ENCODE data around the gene KCNQ1.

Gene KCNQ1

DNA sequence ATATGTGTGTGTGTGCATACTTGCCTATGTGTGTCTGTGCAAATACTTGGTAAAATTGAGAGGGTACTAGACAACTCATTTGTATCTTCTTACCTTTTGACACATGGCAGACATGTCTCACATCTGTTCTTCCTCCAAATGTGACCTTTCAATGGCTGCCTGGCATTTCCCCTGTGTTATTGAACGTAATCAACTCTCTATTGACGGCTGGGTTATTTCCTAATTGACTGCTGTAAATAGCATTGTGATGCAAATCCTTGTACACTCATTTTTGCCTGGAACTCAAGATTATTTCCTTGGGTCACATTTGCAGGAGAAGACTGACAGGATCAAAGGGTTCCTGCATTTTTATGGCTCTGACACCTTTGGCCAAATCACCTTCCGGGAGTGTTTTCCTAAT is 37.4 kb downstream of the KCNQ1 start:
- Histone ChIP-seq H3K4me2 (ENCODE audit: low read depth, low read length, poor library complexity, severe bottlenecking) (no peak overlapping the region), H3K4me3 (ENCODE audit: low read length, poor library complexity, severe bottlenecking) (no peak overlapping the region), H3K4me1 (ENCODE audit: insufficient read depth, low read length, poor library complexity, severe bottlenecking) (no peaks in the 10 kb centered on the region), H4K20me1 (ENCODE audit: insufficient read depth, low read length, poor library complexity, severe bottlenecking) (no peaks in the 10 kb centered on the region), H3K9me3 (ENCODE audit: insufficient read depth, low read depth, low read length) (no peaks in the 10 kb centered on the region; the same call in 1 of the 2 replicates), H3K79me2 (ENCODE audit: insufficient read depth, low read length) (no peaks in the 10 kb centered on the region), H3K9me2 (replicated peaks; ENCODE audit: low read depth, low read length) (no peaks in the 10 kb centered on the region), H2AFZ (ENCODE audit: low read length) (no peak overlapping the region), H3F3A (ENCODE audit: low read depth) (no peaks in the 10 kb centered on the region), H3K9ac (ENCODE audit: low read depth, low read length, poor library complexity, severe bottlenecking) (no peak overlapping the region), H3K36me3 (ENCODE audit: insufficient read depth, low read length) (no peaks in the 10 kb centered on the region), H3K27me3 (ENCODE audit: insufficient read depth, low read length, poor library complexity, severe bottlenecking) (no peaks in the 10 kb centered on the region)
- TF ChIP-seq, protein P1, sequence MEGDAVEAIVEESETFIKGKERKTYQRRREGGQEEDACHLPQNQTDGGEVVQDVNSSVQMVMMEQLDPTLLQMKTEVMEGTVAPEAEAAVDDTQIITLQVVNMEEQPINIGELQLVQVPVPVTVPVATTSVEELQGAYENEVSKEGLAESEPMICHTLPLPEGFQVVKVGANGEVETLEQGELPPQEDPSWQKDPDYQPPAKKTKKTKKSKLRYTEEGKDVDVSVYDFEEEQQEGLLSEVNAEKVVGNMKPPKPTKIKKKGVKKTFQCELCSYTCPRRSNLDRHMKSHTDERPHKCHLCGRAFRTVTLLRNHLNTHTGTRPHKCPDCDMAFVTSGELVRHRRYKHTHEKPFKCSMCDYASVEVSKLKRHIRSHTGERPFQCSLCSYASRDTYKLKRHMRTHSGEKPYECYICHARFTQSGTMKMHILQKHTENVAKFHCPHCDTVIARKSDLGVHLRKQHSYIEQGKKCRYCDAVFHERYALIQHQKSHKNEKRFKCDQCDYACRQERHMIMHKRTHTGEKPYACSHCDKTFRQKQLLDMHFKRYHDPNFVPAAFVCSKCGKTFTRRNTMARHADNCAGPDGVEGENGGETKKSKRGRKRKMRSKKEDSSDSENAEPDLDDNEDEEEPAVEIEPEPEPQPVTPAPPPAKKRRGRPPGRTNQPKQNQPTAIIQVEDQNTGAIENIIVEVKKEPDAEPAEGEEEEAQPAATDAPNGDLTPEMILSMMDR (conservative IDR thresholded peaks at IDR 0.05; ENCODE audit: low read length), result no peak
- no peak for TF ChIP-seq EZH2phosphoT487 (IDR thresholded peaks at IDR 0.05; ENCODE audit: borderline replicate concordance)

DNA sequence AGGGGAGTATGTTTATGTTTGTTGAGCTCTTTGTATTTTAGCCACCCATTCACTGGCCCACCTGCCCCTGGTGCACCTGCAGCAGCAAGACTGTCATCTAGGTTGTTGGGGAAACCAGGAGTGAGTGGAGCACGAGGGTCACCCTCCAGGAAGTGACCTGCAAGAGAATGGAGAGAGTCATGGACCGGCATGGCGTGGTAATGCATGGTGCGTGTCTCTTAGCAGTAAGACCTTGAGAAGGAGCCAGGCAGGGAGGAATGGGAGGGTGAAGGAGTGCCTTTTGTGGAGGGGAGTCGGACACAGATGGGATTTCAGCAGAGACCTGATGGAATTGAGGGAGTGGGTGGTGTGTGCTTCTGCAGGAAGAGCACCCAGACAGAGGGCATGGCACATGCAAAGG is 37.9 kb downstream of the KCNQ1 start:
- Histone ChIP-seq H2AFZ (ENCODE audit: low read length) (no peak overlapping the region), H3K9me2 (replicated peaks; ENCODE audit: low read depth, low read length) (no peaks in the 10 kb centered on the region), H3K4me2 (ENCODE audit: low read depth, low read length, poor library complexity, severe bottlenecking) (no peak overlapping the region), H4K20me1 (ENCODE audit: insufficient read depth, low read length, poor library complexity, severe bottlenecking) (no peaks in the 10 kb centered on the region), H3K9ac (ENCODE audit: low read depth, low read length, poor library complexity, severe bottlenecking) (no peak overlapping the region), H3K9me3 (ENCODE audit: insufficient read depth, low read depth, low read length) (peaks cover 1% of the 10 kb centered on the region), H3K36me3 (ENCODE audit: insufficient read depth, low read length) (no peaks in the 10 kb centered on the region), H3K4me3 (ENCODE audit: low read length, poor library complexity, severe bottlenecking) (no peak overlapping the region), H3K4me1 (ENCODE audit: insufficient read depth, low read length, poor library complexity, severe bottlenecking) (no peaks in the 10 kb centered on the region), H3F3A (ENCODE audit: low read depth) (no peaks in the 10 kb centered on the region), H3K79me2 (ENCODE audit: insufficient read depth, low read length) (no peaks in the 10 kb centered on the region), H3K27me3 (ENCODE audit: insufficient read depth, low read length, poor library complexity, severe bottlenecking) (no peaks in the 10 kb centered on the region)
- TF ChIP-seq, protein P1 (conservative IDR thresholded peaks at IDR 0.05; ENCODE audit: low read length), result no peak
- TF ChIP-seq EZH2phosphoT487 (IDR thresholded peaks at IDR 0.05; ENCODE audit: borderline replicate concordance), result no peak

DNA sequence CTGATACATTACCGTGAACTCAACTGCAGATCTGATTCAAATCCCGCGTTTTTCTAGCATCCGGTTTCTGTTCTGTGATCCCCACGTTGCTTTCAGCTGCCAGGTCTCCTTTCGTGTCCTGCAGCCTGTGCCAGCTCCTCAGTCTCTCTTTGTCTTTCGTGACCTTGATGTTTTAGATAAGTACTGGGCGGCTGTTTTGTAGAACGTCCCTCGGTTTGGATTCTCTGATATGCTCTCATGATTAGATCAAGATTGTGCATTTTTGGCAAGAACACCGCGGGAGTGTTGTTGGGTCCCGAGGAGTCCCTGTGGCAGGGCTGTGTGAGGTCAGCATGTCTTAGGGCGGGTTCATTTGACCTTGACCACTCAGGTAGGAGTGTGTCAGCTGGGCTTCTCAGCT is 38.6 kb downstream of the KCNQ1 start:
- Histone ChIP-seq H3K9me2 (replicated peaks; ENCODE audit: low read depth, low read length) (no peaks in the 10 kb centered on the region), H3K4me1 (ENCODE audit: insufficient read depth, low read length, poor library complexity, severe bottlenecking) (no peaks in the 10 kb centered on the region), H3F3A (ENCODE audit: low read depth) (no peaks in the 10 kb centered on the region), H3K4me3 (ENCODE audit: low read length, poor library complexity, severe bottlenecking) (no peak overlapping the region), H3K36me3 (ENCODE audit: insufficient read depth, low read length) (no peaks in the 10 kb centered on the region), H2AFZ (ENCODE audit: low read length) (no peak overlapping the region), H3K79me2 (ENCODE audit: insufficient read depth, low read length) (no peaks in the 10 kb centered on the region), H4K20me1 (ENCODE audit: insufficient read depth, low read length, poor library complexity, severe bottlenecking) (no peaks in the 10 kb centered on the region), H3K4me2 (ENCODE audit: low read depth, low read length, poor library complexity, severe bottlenecking) (no peak overlapping the region), H3K9ac (ENCODE audit: low read depth, low read length, poor library complexity, severe bottlenecking) (no peak overlapping the region), H3K9me3 (ENCODE audit: insufficient read depth, low read depth, low read length) (peaks cover 6% of the 10 kb centered on the region), H3K27me3 (ENCODE audit: insufficient read depth, low read length, poor library complexity, severe bottlenecking) (no peaks in the 10 kb centered on the region)
- no peak for TF ChIP-seq EZH2phosphoT487 (IDR thresholded peaks at IDR 0.05; ENCODE audit: borderline replicate concordance)
- TF ChIP-seq, protein P1 (conservative IDR thresholded peaks at IDR 0.05; ENCODE audit: low read length), result no peak

Data from Loucy (cell line).